Right lung (tissue), 10 donors: ENCODE data around the gene PDHA2. TPM values are rescaled to one million over a fixed set of nuclear protein-coding genes. Genes with fewer than 3 reads are reported as not detected.
"Not testable (repeated sequence)": the region's sequence is repeated elsewhere in the genome, so short reads cannot be mapped to it uniquely, and the experiment has no call there.

Experiments used
- DNase-seq, 2 donors: peaks; one replicate each; pipeline ENCODE4 v3.0.0-alpha.2; 2013
- long read RNA-seq, 8 donors: transcript quantifications; one replicate each; lab custom pipeline, GENCODE V29; 2026
- polyA plus RNA-seq, 5 donors: library from polyadenylated mRNA; unstranded; fragments of 120-200 nt; gene quantifications; one replicate each; pipeline versions ENCODE4 v1.2.1 to v1.2.3, GENCODE V29; 2013; ENCODE audit warnings: inconsistent platforms in 1 of 5, low replicate concordance in 1 of 5; ENCODE audit not compliant: insufficient read length in 5 of 5, insufficient read depth in 1 of 5

PDHA2 gene
- polyA plus RNA-seq: not detected
- long read RNA-seq, donor 1: 0 reads
- long read RNA-seq, donor 2: 0 reads
- long read RNA-seq, donor 3: 0 reads
- long read RNA-seq, donor 4: 0 reads
- long read RNA-seq, donor 5: 0 reads
- long read RNA-seq, donor 6: 0 reads
- long read RNA-seq, donor 7: 0 reads
- long read RNA-seq, donor 8: 0 reads

- DNase-seq: no peak
These were observed at the start of gene PDHA2 for GRCh38 chr4:95839891-95840290. PDHA2 (plus strand) TSS chr4:95840093; CDS start chr4:95840151, 58 bp downstream.

GRCh38 chr4:95798003-95798402 is 41.9 kb upstream of the PDHA2 start:
- no peak for DNase-seq

DNA sequence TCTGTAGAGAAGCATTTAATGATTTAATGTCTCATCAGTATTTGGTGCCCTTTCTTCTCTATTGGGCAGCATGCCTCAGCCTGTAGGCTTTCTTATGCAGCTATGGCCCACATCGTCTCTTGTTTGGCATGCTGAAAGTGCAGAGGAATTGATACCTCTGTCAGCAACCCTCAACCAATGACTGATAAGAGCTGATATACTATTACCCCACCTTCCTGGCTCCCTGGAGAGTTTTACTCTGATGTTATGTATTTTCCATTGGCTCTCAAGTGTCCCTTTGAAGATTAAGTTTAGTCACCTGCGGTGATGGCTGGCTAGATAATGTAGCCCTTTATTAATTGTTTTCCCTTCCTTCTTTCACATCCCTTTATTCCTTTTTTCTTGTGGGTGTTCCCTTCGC is 41.2 kb upstream of the PDHA2 start:
- DNase-seq: no peak

DNA sequence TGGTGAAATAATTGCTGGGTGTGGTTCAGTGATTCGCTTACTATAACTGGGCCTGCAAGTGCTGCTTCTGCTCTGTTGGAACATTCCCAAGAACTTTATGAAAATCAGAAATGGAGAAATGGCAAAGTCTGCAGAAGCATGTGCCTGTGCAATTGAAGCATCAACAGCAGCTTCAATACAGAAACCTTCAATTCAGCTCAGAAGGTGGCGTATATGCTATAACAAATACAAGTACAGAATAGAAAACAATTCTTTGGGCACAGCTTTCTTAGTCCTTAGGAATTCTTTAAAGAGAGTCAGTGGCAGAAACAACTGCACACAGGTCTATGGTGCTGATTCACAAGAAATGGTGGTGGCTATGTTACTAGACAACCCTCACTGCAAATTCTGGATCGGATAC is 18.0 kb upstream of the PDHA2 start:
- DNase-seq: no peak

DNA sequence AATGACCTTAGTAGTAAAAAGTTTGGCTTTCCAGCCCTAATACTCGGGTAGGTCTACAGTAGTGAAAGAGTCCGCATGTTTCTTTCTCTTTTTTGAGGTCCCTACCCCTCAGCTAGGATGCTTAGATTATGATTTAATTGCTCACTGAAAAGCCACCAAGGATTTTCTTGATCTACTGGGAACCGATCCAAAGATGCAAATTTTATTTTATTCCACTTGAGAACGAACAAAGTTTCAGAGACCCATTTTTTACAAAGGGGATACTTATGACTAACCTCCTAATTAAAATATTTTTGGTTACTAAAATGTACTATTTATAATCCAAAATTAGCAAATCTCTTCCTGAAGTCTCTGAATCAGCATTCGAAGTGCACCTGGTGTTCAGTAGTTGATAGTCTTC is 14.3 kb upstream of the PDHA2 start:
- DNase-seq: no peak

GRCh38 chr4:95830651-95831050 is 9.2 kb upstream of the PDHA2 start:
- DNase-seq: no peak

- no peak for DNase-seq
These were observed 8.7 kb upstream of the PDHA2 start for GRCh38 chr4:95831166-95831565.

DNA sequence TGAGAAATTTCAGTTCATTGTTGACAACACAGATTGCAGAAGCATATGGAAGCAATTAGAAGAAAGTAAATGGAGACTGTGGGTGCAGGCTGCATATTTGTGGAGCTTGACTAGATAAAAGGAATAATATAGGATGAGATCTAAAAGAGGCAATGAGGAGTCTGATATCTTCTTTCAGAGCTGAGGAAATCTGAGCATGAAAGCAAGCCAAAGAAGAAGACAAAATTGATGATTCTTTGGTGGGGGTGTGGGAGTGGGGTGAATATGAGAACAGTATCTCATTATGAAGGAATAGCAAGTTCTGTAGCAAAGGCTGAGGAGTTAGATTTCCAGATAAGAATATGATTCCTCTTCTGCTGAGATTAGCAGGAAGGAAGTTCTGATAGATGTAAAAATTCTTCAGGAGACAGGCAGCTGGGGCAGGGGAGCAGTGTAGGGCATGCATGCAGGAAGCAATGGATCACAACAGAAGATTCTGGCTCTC is 6.1 kb upstream of the PDHA2 start:
- no peak for DNase-seq

- peak in 1 of 2 donors; percentile 8 for DNase-seq
These were observed 4.2 kb upstream of the PDHA2 start for GRCh38 chr4:95835672-95836071.

- DNase-seq: no peak
These were observed 1.7 kb upstream of the PDHA2 start for GRCh38 chr4:95838192-95838591.

DNA sequence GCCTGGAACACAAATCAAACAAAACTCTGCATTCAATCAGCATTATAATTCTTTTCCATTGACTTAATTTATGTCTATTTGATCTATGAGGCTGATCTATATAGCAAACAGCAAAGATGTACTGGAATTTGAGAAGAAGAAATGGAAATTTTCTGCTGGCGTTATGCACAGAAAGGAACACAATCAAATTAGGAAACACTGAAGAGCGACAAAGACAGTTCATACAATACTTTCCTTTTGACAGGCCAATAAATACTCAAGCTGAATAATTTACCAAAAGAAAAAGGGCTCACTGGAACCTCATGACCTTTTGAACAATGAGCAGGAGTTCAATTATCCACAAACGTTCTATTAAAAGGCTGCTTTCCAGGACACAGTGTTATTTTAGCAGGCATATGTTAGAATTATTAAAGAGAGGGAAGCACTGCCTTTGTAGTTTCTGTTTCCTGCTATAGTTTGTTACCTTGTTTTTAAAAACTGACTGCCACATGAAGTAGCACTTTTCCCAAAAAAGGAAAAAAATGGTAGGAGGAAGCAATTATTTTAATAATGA is 8.1 kb downstream of the PDHA2 start:
- DNase-seq: no peak

DNA sequence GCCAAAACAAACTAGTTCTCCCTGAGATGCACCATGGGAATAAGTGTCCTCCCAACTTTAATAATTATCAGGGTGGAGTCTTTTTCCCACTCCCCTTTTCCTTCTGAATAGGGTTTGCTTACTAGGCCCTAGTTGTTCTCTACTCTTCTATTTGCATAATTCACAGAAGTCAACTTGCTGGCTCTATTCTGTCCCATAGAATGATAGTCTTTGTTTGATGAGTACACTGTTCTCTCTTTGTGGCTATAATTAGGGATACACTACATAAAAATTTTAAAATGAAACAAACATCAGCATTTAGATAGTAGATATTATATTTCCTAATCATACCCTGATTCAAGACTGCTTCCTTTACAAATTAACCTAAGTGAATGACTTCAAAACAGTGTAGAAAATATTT is 10.3 kb downstream of the PDHA2 start:
- DNase-seq: no peak

GRCh38 chr4:95857761-95858160 is 17.9 kb downstream of the PDHA2 start:
- DNase-seq: no peak

DNA sequence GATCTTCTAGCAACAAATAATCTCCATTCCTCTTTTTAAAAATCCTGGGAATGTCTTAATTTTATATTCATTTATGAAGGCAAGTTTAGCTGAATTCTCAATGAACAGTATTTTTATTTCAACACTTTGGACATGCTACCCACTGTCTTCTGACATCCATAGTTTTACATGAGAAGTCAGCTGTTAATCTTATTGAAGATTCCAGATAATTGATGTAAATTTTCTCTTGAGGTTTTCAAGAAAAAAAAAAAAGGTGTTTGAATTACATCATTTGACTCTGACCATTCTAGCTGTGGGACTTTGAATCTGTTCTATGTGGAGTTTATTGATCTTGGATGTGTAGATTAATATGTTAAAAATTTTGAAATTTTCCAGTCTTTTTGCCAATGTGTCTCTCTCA is 28.0 kb downstream of the PDHA2 start:
- no peak for DNase-seq

GRCh38 chr4:95869414-95869813 is 29.5 kb downstream of the PDHA2 start:
- DNase-seq: not testable (repeated sequence)

GRCh38 chr4:95869961-95870500 is 30.1 kb downstream of the PDHA2 start:
- no peak for DNase-seq

DNA sequence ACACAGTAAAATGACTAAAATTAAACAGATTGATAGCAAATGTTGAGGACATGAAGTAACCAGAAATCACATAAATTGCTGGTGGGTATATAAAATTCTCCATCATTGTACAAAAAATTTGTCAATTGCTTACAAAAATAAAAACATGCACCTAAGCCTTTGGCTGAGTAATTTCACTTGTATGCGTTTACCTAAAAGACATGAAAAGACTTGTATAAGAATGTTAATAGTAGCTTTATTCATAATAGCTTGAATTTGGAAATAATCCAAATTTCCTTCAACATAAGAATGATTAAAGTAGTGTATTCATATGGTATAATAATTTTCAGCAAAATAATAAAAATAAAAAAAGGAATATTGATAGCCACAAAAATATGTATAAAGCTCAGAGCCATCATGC is 37.7 kb downstream of the PDHA2 start:
- DNase-seq: no peak

DNA sequence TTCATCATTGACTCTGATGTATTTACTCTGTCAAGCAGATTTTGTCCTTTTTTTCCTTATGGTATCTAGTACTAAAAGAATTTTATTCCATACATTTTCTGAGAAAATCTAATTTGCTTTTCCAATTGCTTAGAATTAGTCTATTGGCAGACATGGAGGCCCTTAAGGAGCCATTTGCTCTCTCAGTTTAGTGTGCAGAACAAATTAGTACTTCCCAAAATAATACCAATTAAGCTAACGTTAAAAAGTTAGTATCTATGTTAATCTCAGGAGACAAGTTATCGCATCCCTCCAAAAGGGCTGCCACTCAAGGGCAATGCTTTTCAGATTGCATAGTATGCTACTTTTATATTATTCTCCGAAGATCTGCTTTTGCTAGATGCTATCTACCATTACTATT is 47.7 kb downstream of the PDHA2 start:
- no peak for DNase-seq

- DNase-seq: no peak
These were observed 49.8 kb downstream of the PDHA2 start for GRCh38 chr4:95889662-95890061.
